ENCODE measurements around the gene ABTB1.
"Not testable (repeated sequence)": the region's sequence is repeated elsewhere in the genome, so short reads cannot be mapped to it uniquely, and the experiment has no call there.

The ABTB1 gene

DNA sequence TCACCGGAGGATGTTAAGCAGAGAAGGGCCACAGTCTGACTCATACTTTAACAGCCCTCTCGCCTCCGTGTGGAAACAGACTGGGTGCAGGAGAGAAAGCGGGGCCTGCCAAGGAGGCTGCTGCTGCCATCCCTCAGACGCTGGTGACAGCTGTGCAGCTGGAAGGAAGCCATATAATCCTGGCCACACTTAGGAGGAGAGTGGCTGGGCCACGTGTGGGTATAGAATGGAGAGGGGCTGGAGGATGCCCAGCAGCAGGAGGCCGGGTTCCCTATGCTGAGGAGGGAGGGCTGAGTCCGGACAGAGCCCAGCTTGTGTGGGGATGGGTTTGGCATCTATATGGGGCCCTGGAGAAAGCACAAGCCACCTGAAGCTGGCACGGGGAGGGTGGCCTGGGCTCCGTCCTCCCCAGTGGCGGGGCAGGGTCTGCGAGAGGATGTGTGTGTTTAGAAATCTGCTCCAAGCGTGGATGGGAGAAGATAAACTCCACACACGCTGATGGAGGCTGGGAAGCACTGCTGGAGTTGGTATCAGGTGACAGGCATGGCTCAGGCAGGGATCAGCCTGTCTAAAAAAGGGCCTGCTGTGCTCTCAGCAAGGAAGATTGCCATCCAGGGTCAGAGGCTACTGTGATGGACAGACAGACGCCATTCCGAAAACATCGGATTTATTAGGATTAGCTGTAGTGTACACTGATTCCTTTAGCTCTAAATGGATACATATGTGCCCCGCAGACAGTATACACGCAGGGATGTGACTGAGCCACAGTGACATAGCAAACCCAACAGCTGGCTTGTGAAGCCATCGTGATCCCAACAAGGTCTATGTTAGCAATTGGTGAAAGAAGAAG is 15.9 kb downstream of the ABTB1 start:
- DNase-seq = peak; percentile 86

DNA sequence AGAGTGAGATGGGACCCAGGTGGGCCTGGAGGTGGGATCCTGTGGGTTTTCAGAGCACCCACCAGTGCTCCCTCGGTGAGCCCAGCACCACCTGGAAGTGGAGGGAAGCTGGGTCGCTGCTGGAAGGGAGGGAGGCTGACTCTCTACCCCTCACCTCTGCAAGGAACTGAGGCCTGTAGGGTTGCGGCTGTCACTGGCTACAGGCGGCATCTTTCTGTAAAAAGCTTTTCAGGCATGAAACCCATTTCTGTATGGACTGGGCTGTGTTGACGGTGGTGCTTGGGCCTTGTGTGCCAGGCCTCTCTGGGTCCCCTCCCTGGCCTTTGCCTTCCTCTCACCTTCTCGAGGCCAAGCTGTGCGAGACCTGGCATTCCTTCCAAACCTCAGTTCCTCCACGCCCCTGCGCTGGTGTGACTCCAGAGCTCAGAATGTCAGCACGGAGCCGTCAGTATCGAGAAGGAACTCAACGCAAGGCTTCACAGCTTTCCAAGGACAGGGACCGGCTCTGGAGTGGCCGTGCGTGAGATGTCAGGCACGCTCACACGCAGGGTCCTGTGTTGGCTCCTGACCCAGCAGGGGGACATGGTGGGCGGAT is 16.6 kb downstream of the ABTB1 start:
- DNase-seq = no peak

DNA sequence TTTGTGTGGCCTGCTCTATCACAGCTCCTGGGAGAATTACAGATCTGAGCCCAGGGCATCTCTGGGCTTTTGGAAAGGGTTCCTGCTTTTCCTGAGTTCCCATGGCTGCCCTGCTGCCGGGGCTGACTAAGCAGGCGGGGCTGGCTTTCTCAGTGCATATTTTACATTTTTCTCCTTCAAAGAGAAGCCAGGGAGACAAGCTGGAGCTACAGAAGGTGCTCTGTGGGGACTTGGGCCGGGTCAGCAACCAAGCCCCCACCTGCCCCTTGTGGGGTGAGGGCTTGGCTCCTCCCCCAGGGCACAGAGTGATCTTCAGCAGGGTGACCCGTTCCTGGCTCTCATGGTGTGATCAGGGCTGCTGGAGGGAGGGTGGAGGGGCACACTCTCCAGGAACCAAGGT is 17.4 kb downstream of the ABTB1 start:
- DNase-seq = no peak

DNA sequence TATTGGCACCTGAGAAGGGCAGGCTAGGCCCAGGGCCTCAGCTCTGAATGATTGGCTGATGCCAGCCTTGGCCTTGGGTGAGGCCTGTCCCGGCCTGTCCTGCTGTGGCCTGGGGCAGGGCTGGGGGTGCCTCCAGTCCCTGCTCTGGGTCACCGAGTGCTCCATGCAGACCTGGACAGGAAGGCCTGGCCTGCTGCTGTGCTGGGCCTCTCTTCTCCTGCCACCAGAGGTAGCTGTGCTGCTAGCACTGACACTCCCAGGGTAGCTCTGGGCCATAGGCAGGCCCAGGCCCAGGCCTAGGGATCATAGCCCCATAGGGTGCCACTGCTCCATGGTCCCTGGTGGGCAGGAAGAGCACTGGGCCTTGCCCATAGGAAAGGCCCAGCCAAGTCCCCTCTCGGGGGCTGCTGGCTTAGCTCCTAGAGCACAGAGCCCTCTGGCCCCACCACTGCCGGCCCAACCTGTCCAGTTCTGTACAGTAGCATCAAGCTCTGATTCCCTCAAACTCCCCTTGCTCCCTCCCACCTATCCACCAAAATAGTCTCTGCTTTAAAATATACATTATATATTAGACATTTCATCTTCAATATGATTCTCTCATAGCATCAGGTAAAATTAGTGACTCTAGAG is 18.2 kb downstream of the ABTB1 start:
- no peak for DNase-seq

DNA sequence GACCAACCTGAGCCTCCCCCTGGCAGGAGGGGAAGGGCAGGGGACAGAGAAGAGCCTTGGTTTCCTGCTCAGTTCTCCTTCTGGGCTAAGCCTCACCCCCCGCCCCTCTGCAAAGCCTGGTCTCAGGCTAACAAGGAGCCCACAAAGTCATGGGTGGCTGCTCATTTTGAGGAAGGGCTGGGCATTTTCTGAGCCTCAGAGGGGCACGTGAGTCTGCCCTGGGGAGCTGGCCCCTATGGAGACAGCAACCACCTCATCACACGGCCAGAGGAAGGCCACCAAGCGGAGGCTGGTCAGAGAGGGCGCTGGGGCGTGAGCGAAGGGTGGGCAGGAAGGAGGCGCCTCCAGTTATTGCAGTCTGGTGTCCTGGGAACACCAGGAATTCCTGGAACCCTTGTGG is 18.7 kb downstream of the ABTB1 start:
- no peak for DNase-seq

DNA sequence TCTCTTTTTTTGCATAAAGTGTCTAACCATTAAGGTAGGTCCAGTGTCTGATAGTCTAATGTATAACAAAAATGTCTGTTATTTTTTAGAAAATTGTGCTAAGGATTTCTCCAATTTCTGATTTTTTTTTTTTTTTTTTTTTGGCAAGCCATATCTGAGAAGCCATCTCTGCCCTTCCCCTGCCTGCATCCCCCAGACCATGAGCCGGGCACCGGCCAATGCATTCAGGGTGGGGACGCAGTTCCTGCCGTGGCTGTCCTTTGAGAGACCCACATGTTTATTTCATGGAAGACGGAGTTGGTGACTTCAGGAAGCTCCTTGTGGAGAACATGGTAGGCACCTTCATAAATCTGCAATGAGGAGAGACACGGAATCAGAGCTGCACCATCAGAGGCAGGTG is 19.2 kb downstream of the ABTB1 start:
- no peak for DNase-seq

DNA sequence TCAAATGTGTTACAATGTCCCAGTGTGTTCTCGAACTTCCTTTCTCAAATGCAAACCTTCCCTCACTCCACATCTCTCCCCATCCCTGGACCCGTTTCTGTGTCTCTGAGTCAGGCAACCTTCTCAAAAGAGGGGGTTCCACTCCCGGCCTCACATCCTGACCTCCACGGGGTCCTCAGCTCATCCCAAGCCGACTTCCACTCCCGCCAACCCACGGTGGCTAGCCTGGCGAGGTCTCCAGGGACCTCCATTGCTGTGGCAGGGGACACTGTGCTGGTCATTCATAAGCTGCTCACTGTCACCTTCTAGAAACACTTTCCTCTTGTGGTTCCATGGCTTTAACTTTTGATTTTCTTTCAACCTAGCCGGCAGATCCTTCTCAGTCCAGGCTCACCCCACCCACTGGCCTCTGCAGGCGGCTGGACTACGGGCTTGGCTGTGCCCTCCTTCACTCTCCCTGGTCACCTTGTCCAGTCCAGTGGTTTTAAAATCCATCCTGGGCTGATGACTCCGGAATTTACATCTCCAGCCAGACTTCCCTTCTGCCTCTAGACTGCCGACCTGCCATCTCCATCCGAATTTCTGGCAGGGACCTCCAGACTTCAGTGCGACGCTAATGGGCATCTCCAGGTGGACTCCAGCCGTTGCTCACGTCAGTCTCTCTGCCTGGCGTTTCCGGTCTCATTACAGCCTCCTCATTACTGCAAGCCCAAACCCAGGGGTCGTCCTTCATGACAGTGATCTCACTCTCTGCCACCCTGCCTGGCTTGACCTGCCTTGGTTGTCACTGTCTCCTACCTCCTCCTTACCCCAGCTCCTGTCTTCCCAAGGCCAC is 20.0 kb downstream of the ABTB1 start:
- no peak for DNase-seq

DNA sequence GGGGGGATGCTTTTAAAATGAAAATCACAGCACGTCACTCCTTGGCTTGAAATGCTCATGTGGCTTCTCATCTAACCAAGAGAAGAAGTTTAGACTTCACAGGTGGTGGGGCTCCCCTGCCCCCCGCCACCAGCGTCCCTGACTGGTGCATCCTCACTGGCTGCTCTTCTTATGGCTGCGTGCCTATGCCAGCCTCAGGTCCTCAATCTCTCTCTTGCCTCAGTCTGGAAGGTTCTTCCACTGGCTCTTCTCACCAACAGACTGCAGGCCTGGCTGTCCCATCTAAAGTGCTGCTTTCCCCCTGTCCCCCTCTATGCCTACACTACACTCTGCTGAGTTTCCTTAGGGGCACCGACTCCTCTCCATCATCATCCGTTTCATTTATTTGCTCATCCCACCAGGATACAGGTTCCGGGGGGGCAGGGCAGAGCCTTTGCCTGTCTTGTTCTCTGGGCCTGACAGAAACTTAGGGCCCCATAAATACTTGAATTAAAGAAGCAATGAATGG is 20.6 kb downstream of the ABTB1 start:
- DNase-seq = no peak

DNA sequence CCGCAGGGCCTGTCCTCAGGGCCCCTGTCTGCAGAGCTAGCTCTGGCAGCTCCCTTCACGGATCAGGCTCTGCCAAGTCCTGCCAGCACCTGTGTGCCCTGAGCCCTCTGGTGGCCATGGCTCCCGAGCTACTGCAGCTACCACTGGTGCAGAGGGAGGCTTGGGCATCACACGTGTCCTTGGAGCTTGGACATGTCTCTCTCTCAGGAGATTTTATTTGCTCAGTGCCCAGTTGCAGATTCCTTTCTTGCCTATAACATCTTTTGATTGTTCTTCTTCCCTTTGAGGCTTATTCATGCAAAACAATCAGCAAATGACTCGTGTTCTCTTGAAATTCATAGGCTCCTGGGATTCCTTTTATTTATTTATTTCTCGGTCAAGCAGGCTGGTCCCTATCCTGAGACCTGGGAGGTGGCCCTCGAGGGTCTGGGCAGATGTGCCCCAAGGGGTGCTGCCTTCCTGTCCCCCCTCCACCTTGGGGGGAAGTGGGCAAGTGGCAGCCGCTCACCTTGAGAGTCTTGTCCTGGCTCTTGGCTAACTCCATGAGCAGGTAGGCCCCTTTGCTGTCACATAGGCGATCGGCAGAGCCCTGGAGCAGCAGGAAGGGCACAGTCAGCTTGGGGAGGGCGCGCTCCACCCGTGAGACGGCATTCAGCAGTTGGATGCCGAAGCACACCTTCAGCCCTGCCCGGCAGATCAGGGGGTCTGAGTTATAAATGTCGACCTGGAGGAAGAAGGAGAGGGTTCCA is 21.9 kb downstream of the ABTB1 start:
- peak; percentile 44 for DNase-seq

DNA sequence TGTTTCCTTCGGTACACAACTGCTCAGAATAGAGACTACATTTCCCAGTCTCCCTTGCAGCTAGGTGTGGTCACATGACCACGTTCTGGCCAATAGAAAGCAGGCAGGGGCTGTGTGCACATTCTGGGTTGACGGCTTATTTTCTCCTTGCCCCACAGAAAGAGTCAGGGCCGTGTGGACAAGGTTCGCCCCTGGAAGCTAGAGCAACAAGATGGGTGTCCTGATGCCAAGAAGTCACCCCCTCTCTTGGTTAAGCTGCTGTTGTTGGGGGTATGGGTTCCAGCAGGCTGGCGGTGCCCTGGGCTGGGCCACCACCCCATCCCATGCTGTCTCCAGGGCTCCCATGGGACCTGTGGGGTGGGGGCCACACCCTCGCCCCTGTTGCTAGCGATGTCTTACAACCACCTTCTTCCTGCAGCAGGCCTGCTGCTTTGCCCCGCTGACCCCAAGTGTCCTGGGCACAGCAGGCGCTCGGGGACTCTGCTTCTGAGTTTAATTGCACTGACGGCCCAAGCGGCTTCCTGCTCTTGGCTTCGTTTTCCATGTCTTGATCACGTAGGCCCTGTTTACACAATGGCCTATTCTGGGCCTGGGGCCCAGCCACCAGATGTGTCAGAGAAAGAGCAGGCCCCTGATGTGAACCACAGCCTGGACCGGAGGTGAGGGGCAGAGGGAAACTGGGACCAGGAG is 24.9 kb downstream of the ABTB1 start:
- DNase-seq = peak; percentile 74

DNA sequence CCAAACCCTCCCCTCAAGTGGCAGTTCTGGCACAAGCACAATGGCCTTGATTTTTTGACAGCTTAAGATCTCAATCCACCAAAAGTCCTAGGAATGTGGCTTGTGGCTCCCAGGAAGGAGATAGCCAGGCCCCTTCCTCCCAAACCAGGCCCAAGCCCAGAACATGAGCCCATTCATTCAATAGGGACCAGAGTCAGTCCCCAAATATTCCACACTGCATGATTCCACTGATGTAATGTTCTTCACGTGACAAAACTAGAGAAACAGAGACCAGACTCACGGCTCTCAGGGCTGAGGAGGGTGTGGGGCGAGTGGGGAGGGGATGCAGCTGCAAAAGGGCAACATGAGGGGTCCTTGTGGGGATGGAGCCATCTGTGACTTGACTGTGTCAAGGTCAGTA is 25.5 kb downstream of the ABTB1 start:
- no peak for DNase-seq

DNA sequence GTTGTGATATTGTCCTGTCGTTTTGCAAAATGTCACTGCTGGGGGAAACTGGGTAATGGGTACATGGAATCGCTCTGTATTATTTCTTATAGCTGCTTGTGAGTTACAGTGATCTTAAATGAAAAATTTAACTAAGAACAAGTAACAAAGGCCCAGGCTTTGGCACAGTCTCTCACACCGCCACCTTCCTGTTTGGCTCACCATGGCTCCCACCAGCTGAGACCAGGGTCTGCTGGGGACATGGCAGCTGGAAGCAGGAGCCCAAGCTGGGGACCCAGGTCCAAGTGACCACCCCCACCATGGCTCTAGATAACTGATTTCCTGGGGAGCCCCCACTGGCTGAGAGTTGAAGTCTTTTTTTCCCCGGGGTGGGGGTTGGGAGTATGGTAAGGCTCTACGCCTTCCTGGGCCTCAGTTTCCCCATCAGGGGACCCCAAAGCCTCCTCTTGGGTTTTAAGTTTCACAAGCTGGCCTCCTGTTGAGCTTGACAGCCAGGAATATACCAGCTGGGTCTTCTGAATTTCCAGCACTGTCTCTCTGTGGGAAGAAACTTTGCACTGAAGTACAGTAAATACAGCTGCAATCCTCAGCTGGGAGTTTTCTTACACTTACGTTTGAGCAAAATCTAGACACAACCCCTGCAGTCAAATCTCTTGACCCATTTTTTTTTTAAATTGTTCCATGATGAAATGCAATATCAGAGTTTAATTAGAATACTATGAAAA is 26.1 kb downstream of the ABTB1 start:
- no peak for DNase-seq

DNA sequence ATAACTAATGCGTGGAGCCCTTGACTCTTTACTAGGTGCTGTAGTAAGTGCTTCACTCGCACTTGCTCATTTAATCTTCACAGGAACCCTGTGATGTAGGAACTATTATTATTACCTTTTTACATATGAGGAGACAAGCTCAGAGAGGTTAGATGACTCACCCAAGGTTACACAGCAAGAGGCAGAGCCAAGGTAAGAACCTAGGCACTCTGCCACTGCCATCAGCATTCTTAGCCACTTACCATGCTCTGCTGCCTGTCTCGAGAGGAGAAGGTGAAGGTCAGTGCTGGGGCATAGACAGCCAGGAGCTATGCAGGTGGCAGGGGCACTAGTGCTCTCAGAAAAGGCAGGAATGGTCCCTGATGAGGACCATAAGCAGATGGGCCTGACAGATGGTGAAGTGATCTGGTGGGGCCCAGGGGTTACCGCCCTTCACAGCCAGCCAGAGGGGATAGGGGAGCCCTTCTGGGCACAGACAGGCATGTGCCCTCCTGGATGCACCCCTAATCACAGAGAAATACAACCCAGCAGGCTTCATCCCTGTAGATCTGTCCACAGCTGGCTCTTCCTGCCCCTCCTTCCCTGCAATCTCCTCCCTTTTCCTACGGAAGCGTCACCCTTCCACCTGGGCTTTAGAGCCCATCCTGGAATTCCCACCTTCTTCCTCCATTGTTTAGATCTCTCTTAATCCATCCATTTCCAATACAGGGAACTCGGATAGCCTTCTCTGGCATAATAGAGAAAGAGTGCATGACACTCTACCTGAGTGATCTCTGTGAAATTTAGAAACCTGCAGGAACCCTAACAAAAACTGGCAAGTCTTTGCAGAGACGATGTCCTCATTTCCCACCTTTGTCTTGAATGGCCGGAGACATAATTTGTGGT is 26.9 kb downstream of the ABTB1 start:
- DNase-seq = peak; percentile 88

DNA sequence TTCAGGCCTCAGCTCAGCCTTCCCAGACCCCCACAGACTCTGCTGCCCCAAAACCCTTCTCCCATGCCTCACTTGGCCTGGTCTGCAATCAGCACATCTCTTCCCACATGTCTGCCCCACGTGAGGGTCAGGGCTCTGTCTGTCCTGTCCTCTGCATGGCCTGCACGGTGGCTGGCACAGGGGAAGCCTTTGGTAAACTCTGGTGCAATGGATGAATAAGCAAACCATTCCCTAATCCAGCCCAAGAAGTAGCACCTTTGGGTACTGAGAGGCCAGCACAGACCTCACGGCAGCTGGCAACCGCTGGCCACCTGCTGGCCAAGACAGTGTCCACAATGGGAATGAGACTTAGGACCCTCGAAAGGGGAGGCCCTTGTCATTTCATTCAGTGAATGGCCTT is 27.7 kb downstream of the ABTB1 start:
- DNase-seq = no peak

DNA sequence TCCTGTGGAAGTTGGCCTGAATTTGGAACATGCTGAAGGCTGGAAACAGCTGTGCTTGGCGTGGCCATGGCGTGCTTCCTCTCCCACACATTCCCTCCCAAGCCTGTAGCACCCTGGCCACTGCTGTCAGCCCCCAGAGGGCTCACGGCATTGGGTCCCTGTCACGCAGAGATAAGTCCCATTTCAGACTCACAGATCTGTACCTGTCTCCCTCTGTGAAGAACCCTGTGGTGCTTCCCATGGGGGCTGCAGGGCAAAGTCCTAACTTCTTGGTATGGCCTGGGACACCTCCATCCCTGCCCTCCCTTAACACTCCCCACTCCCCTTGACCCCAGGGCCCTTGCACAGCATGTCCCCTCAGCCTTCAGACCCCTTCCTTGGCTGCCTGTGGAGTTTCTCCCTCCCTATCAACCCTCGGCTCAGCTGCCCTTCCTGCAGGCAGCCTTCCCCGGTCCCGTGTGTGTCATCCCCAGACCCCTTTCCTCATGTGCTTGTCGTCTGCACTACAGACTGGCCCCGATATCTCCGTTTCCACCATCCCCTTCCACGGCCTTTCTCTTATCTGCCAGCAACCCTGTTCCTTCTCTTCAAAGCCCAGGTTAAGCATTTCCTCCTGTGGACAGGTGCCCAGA is 28.6 kb downstream of the ABTB1 start:
- DNase-seq = no peak

DNA sequence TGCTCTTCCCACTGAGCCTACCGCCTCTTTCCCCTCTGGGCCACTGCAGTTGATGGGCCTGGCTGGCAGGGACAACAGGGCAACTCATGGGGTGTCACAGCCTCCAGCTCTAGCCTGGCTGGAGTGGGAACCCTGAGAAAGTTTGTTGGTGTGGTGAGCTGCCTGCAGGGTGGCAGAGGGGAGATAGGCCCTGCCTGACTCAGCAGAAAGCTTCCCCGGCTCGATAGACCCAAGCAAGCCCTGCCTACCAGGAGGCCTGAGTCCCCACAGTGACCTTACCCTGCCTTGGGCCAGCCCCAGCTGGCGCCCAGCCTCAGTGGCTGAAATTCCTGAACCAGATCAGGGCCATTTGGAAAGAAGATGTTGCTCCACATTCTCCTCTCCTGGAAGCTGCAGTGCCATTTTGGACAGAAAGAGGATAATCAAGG is 29.4 kb downstream of the ABTB1 start:
- DNase-seq = no peak

DNA sequence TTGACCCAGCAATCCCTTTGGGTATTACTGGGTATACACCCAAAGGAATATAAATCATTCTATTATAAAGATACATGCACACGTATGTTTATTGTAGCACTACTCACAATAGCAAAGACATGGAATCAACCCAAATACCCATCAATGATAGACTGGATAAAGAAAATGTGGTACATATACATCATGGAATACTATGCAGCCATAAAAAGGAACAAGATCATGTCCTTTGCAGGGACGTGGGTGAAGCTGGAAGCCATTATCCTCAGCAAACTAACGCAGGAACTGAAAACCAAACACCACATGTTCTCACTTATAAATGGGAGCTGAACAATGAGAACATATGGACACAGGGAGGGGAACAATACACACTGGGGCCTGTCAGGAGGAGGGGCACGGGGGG is 32.1 kb downstream of the ABTB1 start:
- DNase-seq = not testable (repeated sequence)

DNA sequence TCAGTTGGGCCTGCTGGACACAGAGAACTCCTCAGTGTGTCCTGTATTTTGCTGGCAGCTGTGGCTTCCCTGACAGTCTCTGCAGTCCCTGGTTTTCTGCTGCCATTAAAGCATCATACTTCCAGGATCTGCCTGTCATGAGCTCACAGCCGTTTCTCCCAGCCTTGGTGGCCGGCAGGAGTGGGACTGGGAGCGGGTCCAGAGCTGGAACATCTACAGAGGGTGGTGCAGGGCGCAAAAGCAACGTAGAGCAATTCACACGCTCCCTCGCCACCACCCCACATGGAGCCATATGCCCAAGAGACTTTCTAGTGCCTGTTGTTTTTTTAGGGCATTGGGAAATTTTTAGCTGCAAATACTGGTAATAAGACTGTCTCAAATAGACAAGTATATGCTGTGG is 33.6 kb downstream of the ABTB1 start:
- DNase-seq = no peak

DNA sequence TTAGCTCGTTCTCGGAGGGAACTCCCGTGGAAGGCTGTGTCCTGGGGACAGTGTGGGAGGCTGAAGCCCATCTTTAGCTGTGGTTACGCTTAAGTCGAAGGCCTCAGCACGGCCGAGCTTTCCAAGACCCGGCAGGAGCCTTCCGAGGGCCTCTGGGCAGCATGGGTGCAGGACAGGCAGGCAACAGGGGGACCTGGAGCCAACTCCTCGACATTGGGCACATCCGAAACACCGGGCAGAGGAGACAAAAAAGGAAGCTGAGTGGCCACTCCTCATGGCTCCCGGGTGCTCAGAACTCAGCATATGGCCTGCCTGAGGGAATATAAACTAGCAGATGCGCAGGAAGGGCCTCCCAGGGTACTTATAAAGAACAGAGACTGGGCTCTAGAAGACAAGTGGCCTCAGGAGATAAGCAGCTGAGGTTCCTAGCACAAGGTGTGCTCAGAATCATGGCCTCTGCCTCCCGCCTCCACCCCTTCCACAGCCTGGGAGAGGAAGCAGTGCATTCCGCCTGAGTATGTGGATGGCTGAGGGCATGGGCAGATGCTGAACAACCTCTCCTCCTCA is 34.1 kb downstream of the ABTB1 start:
- DNase-seq = no peak
